Measurements from ENCODE around the gene KIF6. TPM values are rescaled to one million over a fixed set of nuclear protein-coding genes. Genes with fewer than 3 reads are reported as not detected.

Gene KIF6
- total RNA-seq, 4 donors from 2014 or later, result 0.10 to 0.61 (median 0.13) TPM; not detected in 1

- intact Hi-C loops (cut with DNase I; ENCODE audit: low total_unique reads), result no loop called here
- WGBS, 2 donors, result 63 to 71% methylated on average over 1 of the region's 1 CpG
- DNase-seq (ENCODE audit: low spot score in 2 of 2), result no peak
- TF ChIP-seq POLR2A (IDR thresholded peaks at IDR 0.05), result no peak
- no peak for TF ChIP-seq CTCF (IDR thresholded peaks at IDR 0.05)
- no peak overlapping the region for H3K4me3 ChIP-seq (ENCODE audit: low read depth, poor library complexity, severe bottlenecking)
Measured at GRCh38 chr6:39565956-39566355, 159.3 kb downstream of the KIF6 start.

GRCh38 chr6:39563566-39564311 is 161.5 kb downstream of the KIF6 start:
- H3K4me3 ChIP-seq (ENCODE audit: low read depth, poor library complexity, severe bottlenecking), result no peak overlapping the region
- intact Hi-C loops (cut with DNase I; ENCODE audit: low total_unique reads), result no loop called here
- 76 to 79% methylated on average over 3 of the region's 3 CpGs for WGBS, 2 donors

GRCh38 chr6:39561536-39562266 is 163.5 kb downstream of the KIF6 start:
- TF ChIP-seq CTCF (IDR thresholded peaks at IDR 0.05) (no peak), POLR2A (IDR thresholded peaks at IDR 0.05) (no peak)
- peak in 1 of 2 donors; percentile 25 for DNase-seq (ENCODE audit: low spot score in 2 of 2)
- H3K4me3 ChIP-seq (ENCODE audit: low read depth, poor library complexity, severe bottlenecking), result no peak overlapping the region
- 68 to 72% methylated on average over 5 of the region's 5 CpGs for WGBS, 2 donors
- intact Hi-C loops (cut with DNase I; ENCODE audit: low total_unique reads), result no loop called here

More at GRCh38 chr6:39563566-39564311, 161.5 kb downstream of the KIF6 start:
- TF ChIP-seq POLR2A (IDR thresholded peaks at IDR 0.05), result no peak
- no peak for TF ChIP-seq CTCF (IDR thresholded peaks at IDR 0.05)
- DNase-seq (ENCODE audit: low spot score in 2 of 2), result no peak

- no peak overlapping the region for H3K4me3 ChIP-seq (ENCODE audit: low read depth, poor library complexity, severe bottlenecking)
- no peak for DNase-seq (ENCODE audit: low spot score in 2 of 2)
- TF ChIP-seq CTCF (IDR thresholded peaks at IDR 0.05), result no peak
- intact Hi-C loops (cut with DNase I; ENCODE audit: low total_unique reads), result no loop called here
Measured at GRCh38 chr6:39560915-39561314, 164.3 kb downstream of the KIF6 start.

- intact Hi-C loops (cut with DNase I; ENCODE audit: low total_unique reads), result no loop called here
- no peak for DNase-seq (ENCODE audit: low spot score in 2 of 2)
- H3K4me3 ChIP-seq (ENCODE audit: low read depth, poor library complexity, severe bottlenecking), result no peak overlapping the region
- TF ChIP-seq CTCF (IDR thresholded peaks at IDR 0.05) (no peak), POLR2A (IDR thresholded peaks at IDR 0.05) (no peak)
Measured at GRCh38 chr6:39558591-39559190, 166.5 kb downstream of the KIF6 start.
